Neuronal stem cell (in vitro differentiated cells): ENCODE results near the gene DNHD1.

Experiments
- DNase-seq: peaks from one replicate; pipeline ENCODE4 v3.0.0-alpha.2; 2013; ENCODE audit warnings: low spot score
- H2AFZ ChIP-seq: one replicate; pipeline ENCODE4 v1.6.1; 2013; ENCODE audit warnings: mild to moderate bottlenecking, low read length, inconsistent platforms
- H2AK5ac ChIP-seq: 2 replicates; pipeline ENCODE4 v1.6.1; 2013; ENCODE audit warnings: low read depth, mild to moderate bottlenecking, inconsistent platforms, low read length, moderate library complexity, mixed read lengths
- H2BK120ac ChIP-seq: 2 replicates; pipeline ENCODE4 v1.6.1; 2013; ENCODE audit warnings: low read depth, mild to moderate bottlenecking, inconsistent platforms, low read length, moderate library complexity, mixed read lengths
- H2BK12ac ChIP-seq: one replicate; pipeline ENCODE4 v1.6.1; 2013; ENCODE audit warnings: low read length, inconsistent platforms
- H2BK15ac ChIP-seq: 2 replicates; pipeline ENCODE4 v1.6.1; 2013; ENCODE audit warnings: mild to moderate bottlenecking, low read length, inconsistent platforms, mixed read lengths
- H2BK5ac ChIP-seq: one replicate; pipeline ENCODE4 v1.6.1; 2013; ENCODE audit warnings: inconsistent platforms, mild to moderate bottlenecking, low read length, moderate library complexity
- H3K14ac ChIP-seq: one replicate; pipeline ENCODE4 v1.6.1; 2013; ENCODE audit warnings: low read length, inconsistent platforms
- H3K18ac ChIP-seq: 2 replicates; pipeline ENCODE4 v1.6.1; 2013; ENCODE audit warnings: low read length, inconsistent platforms
- H3K23ac ChIP-seq: 2 replicates; pipeline ENCODE4 v1.6.1; 2013; ENCODE audit warnings: low read depth, mild to moderate bottlenecking, mixed read lengths, low read length, inconsistent platforms; ENCODE audit not compliant: poor library complexity
- H3K27ac ChIP-seq: replicated peaks from 3 replicates; pipeline ENCODE4 v1.5.1; 2013; ENCODE audit warnings: low read length, inconsistent platforms
- H3K27me3 ChIP-seq, 3 experiments: 2 replicates each; pipeline ENCODE4 v1.6.1; 2013; ENCODE audit warnings: low read length in 3 of 3, mild to moderate bottlenecking in 2 of 3, inconsistent platforms in 1 of 3, low read depth in 1 of 3, mixed read lengths in 1 of 3, moderate library complexity in 1 of 3; ENCODE audit not compliant: control insufficient read depth in 3 of 3, insufficient read depth in 3 of 3
- H3K36me3 ChIP-seq, 2 donors: replicated peaks in 1 of 2; 2 replicates each; pipeline ENCODE4 v1.6.1; 2013; ENCODE audit warnings: low read length in 2 of 2; ENCODE audit not compliant: control insufficient read depth in 2 of 2, insufficient read depth in 2 of 2
- H3K4ac ChIP-seq: 2 replicates; pipeline ENCODE4 v1.6.1; 2013; ENCODE audit warnings: inconsistent platforms, mild to moderate bottlenecking, low read length, moderate library complexity
- H3K4me1 ChIP-seq, 2 donors: 1 replicate in 1 of 2; 2 replicates in 1 of 2; pipeline ENCODE4 v1.6.1; 2013; ENCODE audit warnings: low read length in 2 of 2, low read depth in 1 of 2; ENCODE audit not compliant: control insufficient read depth in 2 of 2, insufficient read depth in 1 of 2
- H3K4me2 ChIP-seq: one replicate; pipeline ENCODE4 v1.6.1; 2013; ENCODE audit warnings: mild to moderate bottlenecking, low read length, inconsistent platforms; ENCODE audit not compliant: insufficient read depth, poor library complexity, severe bottlenecking
- H3K4me3 ChIP-seq, 2 donors: 2 replicates each; pipeline ENCODE4 v1.5.1; 2013; ENCODE audit warnings: low read length in 2 of 2, mild to moderate bottlenecking in 2 of 2, inconsistent platforms in 1 of 2, moderate library complexity in 1 of 2
- H3K79me1 ChIP-seq: one replicate; pipeline ENCODE4 v1.6.1; 2013; ENCODE audit warnings: low read depth, mild to moderate bottlenecking, inconsistent platforms, low read length, moderate library complexity
- H3K9ac ChIP-seq: one replicate; pipeline ENCODE4 v1.6.1; 2013; ENCODE audit warnings: mild to moderate bottlenecking, low read depth, low read length, inconsistent platforms; ENCODE audit not compliant: poor library complexity
- H3K9me3 ChIP-seq, 2 donors: replicated peaks in 1 of 2; 2 replicates each; pipeline versions ENCODE3 to v1.6.1; 2013; ENCODE audit warnings: low read length in 2 of 2, mild to moderate bottlenecking in 2 of 2, inconsistent platforms in 1 of 2, low read depth in 1 of 2, mixed read lengths in 1 of 2, moderate library complexity in 1 of 2; ENCODE audit not compliant: control insufficient read depth in 2 of 2, insufficient read depth in 1 of 2
- H4K8ac ChIP-seq: one replicate; pipeline ENCODE4 v1.6.1; 2013; ENCODE audit warnings: low read depth, mild to moderate bottlenecking, inconsistent platforms, low read length, moderate library complexity
- H4K91ac ChIP-seq: one replicate; pipeline ENCODE4 v1.6.1; 2013; ENCODE audit warnings: low read length, low read depth, mild to moderate bottlenecking, inconsistent platforms; ENCODE audit not compliant: poor library complexity
- WGBS, 2 donors: extraction: QIAGEN DNeasy Blood & Tissue Kit; methylation state at CpG; one replicate each; pipeline ENCODE4 v1.1.7; 2013; ENCODE audit warnings: missing lambda C conversion rate in 2 of 2, mixed read lengths in 1 of 2; ENCODE audit not compliant: insufficient read length in 2 of 2, insufficient replicate concordance in 1 of 2; ENCODE audit errors: extremely low coverage in 2 of 2; 5-methylcytosine and 5-hydroxymethylcytosine counted together

The DNHD1 gene

DNA sequence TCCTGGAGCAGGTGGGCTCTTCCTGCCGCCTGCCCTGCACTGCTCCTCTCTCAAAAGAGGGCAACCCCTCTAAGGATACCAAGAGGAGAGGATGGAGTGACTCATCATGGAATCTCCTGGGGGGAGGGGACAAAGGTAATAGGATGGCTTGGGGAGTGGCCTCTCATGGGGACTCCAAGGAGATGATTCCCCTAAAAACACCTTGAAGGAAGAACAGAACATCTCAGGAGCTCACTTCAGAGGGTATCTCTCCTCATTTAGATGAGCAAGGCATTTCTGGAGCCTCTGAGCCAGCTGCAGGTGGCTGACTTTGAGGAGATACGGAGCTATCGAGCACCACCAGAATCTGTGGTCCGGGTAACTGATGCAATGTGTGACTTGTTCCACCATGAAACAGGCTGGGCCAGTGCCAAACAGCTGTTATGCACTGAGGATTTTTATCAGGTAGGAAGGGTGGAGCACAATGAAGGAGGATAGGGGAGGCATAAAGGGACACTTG is 66.1 kb downstream of the DNHD1 start:
- no CpG with 5 or more reads among the region's 4 CpGs for WGBS, 2 donors
- peaks cover 0 to 2% of the 10 kb centered on the region in 2 donors for H3K36me3 ChIP-seq
- no peak overlapping the region for H3K23ac ChIP-seq

DNA sequence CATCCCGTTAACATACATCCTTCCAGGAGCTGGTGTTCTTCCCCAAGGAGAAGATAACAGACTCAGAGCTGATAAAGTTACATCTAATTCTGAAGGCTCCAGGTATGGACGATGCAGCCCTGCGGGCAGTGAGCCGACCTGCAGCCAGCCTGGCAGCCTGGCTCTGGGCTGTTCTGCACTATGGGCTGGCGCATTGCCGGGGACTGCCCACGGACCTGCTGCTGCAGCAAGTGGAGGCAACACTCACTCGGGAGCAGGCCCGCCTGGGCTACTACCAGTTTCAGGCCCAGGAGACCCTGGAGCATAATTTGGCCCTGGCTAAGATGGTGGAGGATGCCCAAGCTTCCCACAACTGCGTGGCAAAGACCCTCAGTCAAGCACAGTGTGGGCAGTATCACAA is 66.6 kb downstream of the DNHD1 start:
- Histone ChIP-seq H2BK12ac (no peak overlapping the region), H3K4me1 (peaks cover 0 to 1% of the 10 kb centered on the region in 2 donors), H2BK120ac (no peak overlapping the region), H2BK5ac (no peak overlapping the region), H2AFZ (no peak overlapping the region), H3K4me2 (no peak overlapping the region), H3K4me3 (no peak overlapping the region), H3K18ac (no peak overlapping the region), H3K27ac (no peak overlapping the region), H3K14ac (no peak overlapping the region), H3K9me3 (no peaks in the 10 kb centered on the region), H3K36me3 (peaks cover 0 to 2% of the 10 kb centered on the region in 2 donors), H4K91ac (no peak overlapping the region), H3K79me1 (no peaks in the 10 kb centered on the region), H3K4ac (no peak overlapping the region), H4K8ac (no peak overlapping the region), H3K27me3 (no peaks in the 10 kb centered on the region), H3K9ac (no peak overlapping the region), H2AK5ac (peak overlapping the region; percentile 16), H2BK15ac (no peak overlapping the region), H3K23ac (peak overlapping the region; percentile 31)
- no CpG with 5 or more reads among the region's 10 CpGs for WGBS, 2 donors
- no peak for DNase-seq

More for the DNA sequence above, 66.1 kb downstream of the DNHD1 start:
- no peak overlapping the region for H3K27ac ChIP-seq
- H2BK120ac ChIP-seq = no peak overlapping the region
- H3K4me3 ChIP-seq = no peak overlapping the region
- no peaks in the 10 kb centered on the region for H3K9me3 ChIP-seq
- H3K14ac ChIP-seq = no peak overlapping the region
- H3K27me3 ChIP-seq = no peaks in the 10 kb centered on the region
- H3K9ac ChIP-seq = no peak overlapping the region
- no peak overlapping the region for H2AFZ ChIP-seq
- H3K4me1 ChIP-seq = peaks cover 0 to 1% of the 10 kb centered on the region in 2 donors
- no peak overlapping the region for H2BK12ac ChIP-seq
- H3K79me1 ChIP-seq = no peaks in the 10 kb centered on the region
- H3K18ac ChIP-seq = no peak overlapping the region
- no peak overlapping the region for H3K4ac ChIP-seq
- H4K91ac ChIP-seq = no peak overlapping the region
- no peak overlapping the region for H2BK15ac ChIP-seq
- no peak for DNase-seq
- H2BK5ac ChIP-seq = no peak overlapping the region
- H2AK5ac ChIP-seq = no peak overlapping the region
- H3K4me2 ChIP-seq = no peak overlapping the region
- H4K8ac ChIP-seq = no peak overlapping the region

DNA sequence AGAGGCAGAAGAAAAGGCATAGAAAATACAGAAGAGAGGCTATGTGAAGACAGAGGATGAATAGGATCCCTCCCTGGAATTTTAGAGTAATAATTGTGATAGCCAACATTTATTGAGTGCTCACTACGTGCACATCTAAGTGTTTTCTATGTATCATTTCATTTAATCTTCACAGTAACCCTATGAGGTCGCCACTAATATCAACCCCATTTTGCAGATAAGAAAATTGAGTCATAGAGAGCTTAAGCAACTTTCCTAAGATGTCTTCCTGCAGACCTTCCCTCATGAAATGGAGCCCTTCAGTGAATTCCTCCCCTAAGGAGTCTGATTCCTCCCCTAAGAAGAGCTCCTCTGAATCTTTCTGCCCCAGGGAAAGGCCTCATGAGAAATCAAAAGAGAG is 68.2 kb downstream of the DNHD1 start:
- peaks cover 0 to 2% of the 10 kb centered on the region in 2 donors for H3K36me3 ChIP-seq
- no peak overlapping the region for H4K91ac ChIP-seq
- H3K4me3 ChIP-seq = no peak overlapping the region
- DNase-seq = no peak
- H3K14ac ChIP-seq = no peak overlapping the region
- no peak overlapping the region for H4K8ac ChIP-seq
- no peak overlapping the region for H2BK5ac ChIP-seq
- H3K9me3 ChIP-seq = no peaks in the 10 kb centered on the region
- H3K27me3 ChIP-seq = no peaks in the 10 kb centered on the region
- no peak overlapping the region for H2BK12ac ChIP-seq
- H2AK5ac ChIP-seq = no peak overlapping the region
- H2BK15ac ChIP-seq = no peak overlapping the region
- H2AFZ ChIP-seq = no peak overlapping the region
- no peaks in the 10 kb centered on the region for H3K79me1 ChIP-seq
- no peak overlapping the region for H3K4ac ChIP-seq
- H3K9ac ChIP-seq = no peak overlapping the region
- no peak overlapping the region for H3K27ac ChIP-seq
- no peak overlapping the region for H3K4me2 ChIP-seq
- H3K23ac ChIP-seq = no peak overlapping the region
- H3K18ac ChIP-seq = no peak overlapping the region
- no CpG with 5 or more reads among the region's 2 CpGs for WGBS, 2 donors
- H3K4me1 ChIP-seq = peaks cover 0 to 1% of the 10 kb centered on the region in 2 donors
- no peak overlapping the region for H2BK120ac ChIP-seq

DNA sequence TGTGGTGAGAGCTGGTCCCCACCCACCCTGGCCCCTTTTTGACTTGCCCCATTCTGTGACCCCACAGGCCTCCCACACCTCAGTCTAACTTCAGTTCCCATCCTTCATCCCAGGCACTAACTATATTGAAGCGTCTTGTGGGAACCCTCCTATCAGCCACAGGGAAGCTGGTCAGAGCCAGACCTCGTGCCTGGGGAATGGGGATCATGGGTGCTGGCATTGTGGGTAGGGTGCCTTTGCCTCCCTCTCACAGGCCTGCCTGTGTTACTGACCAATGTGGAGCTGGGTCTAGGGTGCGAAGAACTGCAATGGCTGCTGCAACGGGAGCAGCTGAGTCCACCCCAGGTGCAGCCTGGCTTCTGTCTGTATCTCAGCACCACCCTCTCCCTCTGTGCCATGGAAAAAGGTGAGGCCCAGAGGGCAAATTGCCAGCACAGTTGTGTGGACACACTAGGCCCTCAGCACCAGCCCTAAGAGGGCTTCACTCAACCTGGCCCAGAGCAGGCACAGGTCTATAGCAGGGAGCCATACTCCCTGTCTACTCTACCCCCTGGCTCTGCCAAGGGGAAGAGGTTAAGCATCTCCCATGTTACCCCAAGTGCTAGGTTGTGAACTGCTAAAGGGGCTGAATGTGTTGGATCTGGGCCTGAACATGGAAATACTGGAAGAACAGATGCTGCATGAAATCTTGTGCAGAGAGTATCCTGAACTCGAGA is 69.1 kb downstream of the DNHD1 start:
- Histone ChIP-seq H2BK15ac (no peak overlapping the region), H2AFZ (no peak overlapping the region), H3K36me3 (peaks cover 0 to 2% of the 10 kb centered on the region in 2 donors), H3K4me3 (no peak overlapping the region), H3K9ac (no peak overlapping the region), H2BK120ac (no peak overlapping the region), H4K91ac (no peak overlapping the region), H2AK5ac (no peak overlapping the region), H4K8ac (no peak overlapping the region), H3K23ac (no peak overlapping the region), H2BK12ac (no peak overlapping the region), H3K27me3 (no peaks in the 10 kb centered on the region), H3K4ac (no peak overlapping the region), H3K4me1 (peaks cover 0 to 1% of the 10 kb centered on the region in 2 donors), H3K4me2 (no peak overlapping the region), H3K18ac (no peak overlapping the region), H3K14ac (no peak overlapping the region), H3K9me3 (no peaks in the 10 kb centered on the region), H2BK5ac (no peak overlapping the region), H3K79me1 (no peaks in the 10 kb centered on the region), H3K27ac (no peak overlapping the region)
- WGBS, 2 donors = no CpG with 5 or more reads among the region's 5 CpGs
- DNase-seq = no peak
